ENCODE measurements around the gene B9D1.

GRCh38 chr17:19378416-19379360, 16.2 kb upstream of the B9D1 start, which contains the start of gene MAPK7:
- TF ChIP-seq POLR2A (IDR thresholded peaks at IDR 0.05) (no peak), CTCF (IDR thresholded peaks at IDR 0.05) (no peak)

Measured in testis (tissue), 2 donors.